GM18507 (cell line): Measurements from ENCODE around the gene CST9L.

Experiments
- DNase-seq: peaks from one replicate; pipeline ENCODE4 v3.0.0; 2011; ENCODE audit warnings: low read depth; ENCODE audit not compliant: insufficient read length; ENCODE audit errors: extremely low spot score
- FAIRE-seq: peaks from 2 replicates; lab custom pipeline; 2011; peaks lifted over from hg19 to GRCh38; lab: Jason Lieb, UNC

Gene CST9L

DNA sequence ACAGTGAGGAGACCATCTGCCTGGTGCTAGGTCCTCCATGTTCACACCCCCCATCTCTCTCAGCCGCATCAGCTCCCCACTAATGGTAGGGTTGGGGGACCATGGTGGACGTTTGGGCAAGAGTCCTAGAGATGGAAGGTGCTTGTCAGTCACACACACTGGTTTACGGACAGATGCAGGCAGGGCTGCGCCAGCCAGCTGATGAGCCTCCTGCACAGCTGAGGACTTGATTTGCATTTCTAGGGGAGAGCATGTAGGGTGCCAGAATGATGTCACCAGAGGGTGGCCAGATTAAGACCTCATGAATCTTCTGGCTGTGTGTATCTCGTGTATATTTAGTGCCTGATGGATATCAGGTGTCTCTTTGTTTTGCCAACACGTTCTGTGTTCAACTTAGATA, 48.7 kb downstream of the CST9L start:
- FAIRE-seq (no peak), DNase-seq (no peak)

DNA sequence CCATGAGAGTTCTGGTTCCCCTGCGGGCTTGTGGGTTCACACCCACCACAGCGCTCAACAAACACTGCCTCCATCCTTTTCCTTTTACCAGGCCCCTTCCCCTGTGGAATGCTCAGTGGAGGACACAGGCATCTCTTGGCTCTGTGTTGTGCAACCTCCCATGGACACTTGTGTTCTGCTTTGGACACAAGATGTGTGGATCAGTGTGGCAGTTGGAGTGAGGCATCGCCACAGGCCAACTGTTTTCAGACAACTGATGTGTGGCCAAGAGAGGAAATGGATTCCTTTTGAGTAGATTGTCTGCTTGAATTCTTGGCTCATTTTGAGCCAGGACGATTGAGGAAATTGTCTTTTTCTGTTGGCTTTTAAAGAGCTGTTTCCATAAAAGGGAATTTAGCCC, 50.6 kb downstream of the CST9L start:
- DNase-seq: no peak
- no peak for FAIRE-seq

DNA sequence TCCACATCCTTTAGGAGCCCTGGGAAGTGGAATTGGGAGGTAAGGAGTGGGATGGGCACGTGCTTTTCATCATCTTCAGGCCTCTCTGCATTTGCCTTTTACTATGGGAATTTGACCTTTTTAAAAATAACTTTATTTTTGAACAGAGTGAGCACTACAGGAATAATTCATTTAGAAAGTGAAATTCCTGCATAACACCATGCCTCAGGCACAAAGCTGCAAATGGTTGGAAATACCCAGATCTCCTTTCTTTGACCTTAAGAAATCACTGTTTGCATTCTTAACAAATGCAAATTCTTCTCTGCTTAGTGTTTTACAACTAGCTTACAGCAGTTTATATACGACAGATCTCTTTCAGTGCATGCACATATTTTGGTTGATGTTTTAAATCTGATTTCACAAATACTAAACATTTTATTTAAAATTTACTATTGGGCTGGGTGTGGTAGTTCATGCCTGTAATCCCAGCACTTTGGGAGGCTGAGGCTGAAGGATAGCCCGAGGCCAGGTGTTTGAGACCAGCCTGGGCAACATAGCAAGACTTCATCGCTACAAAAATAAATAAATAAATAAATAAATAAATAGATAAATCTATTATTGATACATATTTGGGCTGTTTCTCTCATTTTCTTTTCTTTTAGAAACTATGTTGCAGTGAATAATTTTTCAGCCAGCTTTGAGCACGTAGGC, 52.9 kb downstream of the CST9L start:
- FAIRE-seq: no peak

DNA sequence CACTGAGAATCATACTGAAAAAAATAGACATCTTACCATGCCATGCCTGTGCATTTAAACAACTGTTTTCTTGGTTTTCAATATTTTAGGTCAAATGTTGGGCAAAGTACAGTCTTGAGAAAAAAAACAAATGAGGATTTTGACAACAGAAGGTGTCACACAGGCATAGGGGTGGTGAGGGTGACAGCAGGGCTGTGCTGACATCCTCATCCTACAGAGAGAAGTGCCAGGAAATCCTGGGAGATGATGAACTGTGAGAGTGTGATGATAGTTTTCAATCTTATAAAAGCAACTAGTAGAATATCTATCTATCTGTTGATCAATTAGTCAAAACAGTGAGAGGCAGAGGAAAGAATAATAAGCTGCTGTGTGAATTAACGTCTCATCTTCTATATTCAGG, 53.4 kb downstream of the CST9L start:
- no peak for DNase-seq
- no peak for FAIRE-seq

More for the DNA sequence above, 52.9 kb downstream of the CST9L start:
- no peak for DNase-seq
